HL-60 (cell line): ENCODE measurements around the gene HLA-DPA1.

Source experiments
- GABPA ChIP-seq: IDR thresholded peaks from 2 replicates; pipeline ENCODE4 v1.6.1; 2012; ENCODE audit warnings: low read depth
- POLR2AphosphoS5 ChIP-seq: IDR thresholded peaks from 2 replicates; pipeline ENCODE4 v1.6.1; 2012; ENCODE audit warnings: low read depth
- SPI1 ChIP-seq: IDR thresholded peaks from 2 replicates; pipeline ENCODE4 v1.6.1; 2012; ENCODE audit warnings: low read depth, mild to moderate bottlenecking, borderline replicate concordance
- TF ChIP-seq, protein P1 (sequence below): IDR thresholded peaks from one replicate; pipeline ENCODE4 v1.5.1; 2011; ENCODE audit warnings: low read length, control low read depth, inconsistent platforms; ENCODE audit not compliant: insufficient read depth
- TF ChIP-seq, protein P2 (sequence below): IDR thresholded peaks from 2 replicates; pipeline ENCODE4 v1.6.1; 2012; ENCODE audit warnings: low read depth; ENCODE audit not compliant: insufficient replicate concordance

DNA sequence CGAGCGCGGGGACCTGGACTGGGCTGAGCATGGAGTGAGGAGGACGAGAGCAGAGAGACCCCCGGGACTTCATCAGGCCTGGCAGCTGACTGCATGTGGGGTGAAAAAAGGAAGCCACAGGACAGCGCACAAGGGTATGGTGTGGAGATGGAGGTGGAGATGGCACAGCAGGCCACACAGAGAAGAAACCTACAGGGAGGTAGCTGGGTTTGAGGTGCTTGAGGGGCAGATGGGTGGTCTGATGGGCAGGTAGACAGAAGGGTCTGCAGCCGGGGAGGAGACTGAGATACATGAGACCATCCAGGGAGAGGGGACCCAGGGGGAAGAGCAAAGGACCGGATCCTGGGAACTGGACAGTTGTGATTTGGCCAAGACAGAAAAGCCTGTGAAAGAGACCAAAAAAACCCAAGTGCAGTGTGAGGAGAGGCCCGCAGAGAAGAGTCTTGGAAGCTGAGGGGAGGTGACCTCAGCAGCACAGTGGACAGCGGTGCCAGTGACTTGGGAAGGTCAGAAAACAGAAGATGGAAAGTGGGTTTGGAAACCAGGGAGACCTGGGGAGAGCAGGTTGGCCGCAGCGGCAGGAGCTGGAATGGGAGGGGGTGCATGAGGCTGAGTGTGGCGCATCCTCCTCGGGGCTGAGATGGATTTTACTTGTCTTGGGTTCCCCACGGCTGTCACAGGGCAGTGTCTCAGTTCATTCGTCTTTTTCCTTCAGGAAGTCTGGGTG, 7.8 kb upstream of the HLA-DPA1 start:
- TF ChIP-seq, protein P1, sequence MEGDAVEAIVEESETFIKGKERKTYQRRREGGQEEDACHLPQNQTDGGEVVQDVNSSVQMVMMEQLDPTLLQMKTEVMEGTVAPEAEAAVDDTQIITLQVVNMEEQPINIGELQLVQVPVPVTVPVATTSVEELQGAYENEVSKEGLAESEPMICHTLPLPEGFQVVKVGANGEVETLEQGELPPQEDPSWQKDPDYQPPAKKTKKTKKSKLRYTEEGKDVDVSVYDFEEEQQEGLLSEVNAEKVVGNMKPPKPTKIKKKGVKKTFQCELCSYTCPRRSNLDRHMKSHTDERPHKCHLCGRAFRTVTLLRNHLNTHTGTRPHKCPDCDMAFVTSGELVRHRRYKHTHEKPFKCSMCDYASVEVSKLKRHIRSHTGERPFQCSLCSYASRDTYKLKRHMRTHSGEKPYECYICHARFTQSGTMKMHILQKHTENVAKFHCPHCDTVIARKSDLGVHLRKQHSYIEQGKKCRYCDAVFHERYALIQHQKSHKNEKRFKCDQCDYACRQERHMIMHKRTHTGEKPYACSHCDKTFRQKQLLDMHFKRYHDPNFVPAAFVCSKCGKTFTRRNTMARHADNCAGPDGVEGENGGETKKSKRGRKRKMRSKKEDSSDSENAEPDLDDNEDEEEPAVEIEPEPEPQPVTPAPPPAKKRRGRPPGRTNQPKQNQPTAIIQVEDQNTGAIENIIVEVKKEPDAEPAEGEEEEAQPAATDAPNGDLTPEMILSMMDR, result no peak
- no peak for TF ChIP-seq SPI1
- no peak for TF ChIP-seq POLR2AphosphoS5
- TF ChIP-seq, protein P2, sequence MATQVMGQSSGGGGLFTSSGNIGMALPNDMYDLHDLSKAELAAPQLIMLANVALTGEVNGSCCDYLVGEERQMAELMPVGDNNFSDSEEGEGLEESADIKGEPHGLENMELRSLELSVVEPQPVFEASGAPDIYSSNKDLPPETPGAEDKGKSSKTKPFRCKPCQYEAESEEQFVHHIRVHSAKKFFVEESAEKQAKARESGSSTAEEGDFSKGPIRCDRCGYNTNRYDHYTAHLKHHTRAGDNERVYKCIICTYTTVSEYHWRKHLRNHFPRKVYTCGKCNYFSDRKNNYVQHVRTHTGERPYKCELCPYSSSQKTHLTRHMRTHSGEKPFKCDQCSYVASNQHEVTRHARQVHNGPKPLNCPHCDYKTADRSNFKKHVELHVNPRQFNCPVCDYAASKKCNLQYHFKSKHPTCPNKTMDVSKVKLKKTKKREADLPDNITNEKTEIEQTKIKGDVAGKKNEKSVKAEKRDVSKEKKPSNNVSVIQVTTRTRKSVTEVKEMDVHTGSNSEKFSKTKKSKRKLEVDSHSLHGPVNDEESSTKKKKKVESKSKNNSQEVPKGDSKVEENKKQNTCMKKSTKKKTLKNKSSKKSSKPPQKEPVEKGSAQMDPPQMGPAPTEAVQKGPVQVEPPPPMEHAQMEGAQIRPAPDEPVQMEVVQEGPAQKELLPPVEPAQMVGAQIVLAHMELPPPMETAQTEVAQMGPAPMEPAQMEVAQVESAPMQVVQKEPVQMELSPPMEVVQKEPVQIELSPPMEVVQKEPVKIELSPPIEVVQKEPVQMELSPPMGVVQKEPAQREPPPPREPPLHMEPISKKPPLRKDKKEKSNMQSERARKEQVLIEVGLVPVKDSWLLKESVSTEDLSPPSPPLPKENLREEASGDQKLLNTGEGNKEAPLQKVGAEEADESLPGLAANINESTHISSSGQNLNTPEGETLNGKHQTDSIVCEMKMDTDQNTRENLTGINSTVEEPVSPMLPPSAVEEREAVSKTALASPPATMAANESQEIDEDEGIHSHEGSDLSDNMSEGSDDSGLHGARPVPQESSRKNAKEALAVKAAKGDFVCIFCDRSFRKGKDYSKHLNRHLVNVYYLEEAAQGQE, result no peak
- no peak for TF ChIP-seq GABPA
